Activated CD8-positive, alpha-beta memory T cell treated with anti-CD3 and anti-CD28 coated beads for 36 hours (primary cell): ENCODE results near the gene ZNF107. TPM values are rescaled to one million over a fixed set of nuclear protein-coding genes. Genes with fewer than 3 reads are reported as not detected.
"Not testable (repeated sequence)": the region's sequence is repeated elsewhere in the genome, so short reads cannot be mapped to it uniquely, and the experiment has no call there.

Source experiments
- CTCF ChIA-PET: fragments of 350-600 bp; sonication (Branson Sonifier 250); formaldehyde crosslinking; loops from one replicate; lab custom pipeline; 2021; ENCODE audit warnings: antibody characterized with exemption; lab: Charles Lee
- POLR2A ChIA-PET: fragments of 350-600 bp; sonication (Branson Sonifier 250); formaldehyde crosslinking; loops from one replicate; lab custom pipeline; 2021; ENCODE audit warnings: antibody characterized with exemption; lab: Charles Lee
- total RNA-seq, 2 experiments: library from RNA; stranded (reverse); gene quantifications; one replicate each; pipeline ENCODE4 v1.2.3, GENCODE V29; 2021

ZNF107 gene
- total RNA-seq, 2 experiments from 2014 or later = 12.3 to 12.7 TPM

DNA sequence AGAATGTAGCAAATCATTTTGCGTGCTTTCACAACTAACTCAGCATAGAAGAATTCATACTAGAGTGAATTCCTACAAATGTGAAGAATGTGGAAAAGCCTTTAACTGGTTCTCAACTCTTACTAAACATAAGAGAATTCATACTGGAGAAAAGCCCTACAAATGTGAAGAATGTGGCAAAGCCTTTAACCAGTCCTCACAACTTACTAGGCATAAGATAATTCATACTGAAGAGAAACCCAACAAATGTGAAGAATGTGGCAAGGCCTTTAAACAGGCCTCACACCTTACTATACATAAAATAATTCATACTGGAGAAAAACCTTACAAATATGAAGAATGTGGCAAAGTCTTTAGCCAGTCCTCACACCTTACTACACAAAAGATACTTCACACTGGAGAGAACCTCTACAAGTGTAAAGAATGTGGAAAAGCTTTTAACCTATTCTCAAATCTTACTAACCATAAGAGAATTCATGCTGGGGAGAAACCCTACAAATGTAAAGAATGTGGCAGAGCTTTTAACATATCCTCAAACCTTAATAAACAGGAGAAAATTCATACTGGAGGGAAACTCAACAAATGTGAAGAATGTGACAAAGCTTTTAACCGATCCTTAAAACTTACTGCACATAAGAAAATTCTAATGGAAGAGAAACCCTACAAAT is 40.8 kb downstream of the ZNF107 start:
- POLR2A ChIA-PET = no interaction called here
- CTCF ChIA-PET = no interaction called here

DNA sequence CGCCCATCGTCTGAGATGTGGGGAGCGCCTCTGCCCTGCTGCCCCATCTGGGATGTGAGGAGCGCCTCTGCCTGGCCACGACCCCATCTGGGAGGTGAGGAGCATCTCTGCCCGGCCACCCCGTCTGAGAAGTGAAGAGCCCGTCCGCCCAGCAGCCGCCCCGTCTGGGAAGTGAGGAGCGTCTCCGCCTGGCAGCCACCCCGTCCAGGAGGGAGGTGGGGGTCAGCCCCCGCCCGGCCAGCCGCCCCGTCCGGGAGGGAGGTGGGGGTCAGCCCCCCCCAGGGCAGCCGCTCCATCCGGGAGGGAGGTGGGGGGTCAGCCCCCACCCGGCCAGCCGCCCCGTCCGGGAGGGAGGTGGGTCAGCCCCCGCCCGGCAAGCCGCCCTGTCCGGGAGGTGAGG is 52.0 kb downstream of the ZNF107 start:
- POLR2A ChIA-PET, CTCF ChIA-PET: not testable (repeated sequence)

DNA sequence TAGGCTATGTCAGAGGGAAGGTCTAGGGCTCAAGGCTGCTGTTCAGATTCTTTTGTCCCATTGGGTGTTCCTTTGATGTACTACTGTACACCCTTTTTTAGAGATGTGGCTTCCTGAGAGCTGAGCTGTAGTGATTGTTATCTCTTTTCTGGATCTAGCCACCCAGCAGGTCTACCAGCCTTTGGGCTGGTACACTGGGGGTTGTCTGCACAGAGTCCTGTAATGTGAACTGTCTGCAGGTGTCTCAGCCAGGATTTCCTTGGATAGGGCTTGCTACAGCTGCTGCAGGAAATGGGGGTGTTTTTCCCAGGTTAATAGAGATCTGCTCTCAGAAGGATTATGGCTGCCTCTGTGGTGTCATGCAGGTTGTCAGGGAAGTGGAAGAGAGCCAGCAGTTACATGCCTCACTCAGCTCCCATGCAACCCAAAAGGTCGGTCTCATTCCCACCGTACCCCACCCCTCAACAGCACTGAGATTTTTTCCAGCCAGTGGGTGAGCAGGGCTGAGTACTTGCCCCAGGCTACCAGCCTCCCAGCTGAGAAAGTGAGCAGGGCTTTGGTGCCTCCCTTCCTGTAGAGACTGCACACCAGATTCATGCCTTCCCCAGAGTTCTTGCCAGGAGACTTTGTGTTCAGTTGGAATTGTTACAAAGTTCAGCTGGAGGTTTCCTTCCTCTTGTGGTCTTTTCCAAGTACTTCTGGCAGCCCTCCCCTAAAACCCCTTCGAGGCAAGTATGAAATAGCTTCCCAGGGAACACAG is 63.3 kb downstream of the ZNF107 start:
- ChIA-PET POLR2A (no interaction called here), CTCF (no interaction called here)

- ChIA-PET POLR2A (no interaction called here), CTCF (no interaction called here)
Measured at GRCh38 chr7:64733550-64734240, 67.8 kb downstream of the ZNF107 start.

DNA sequence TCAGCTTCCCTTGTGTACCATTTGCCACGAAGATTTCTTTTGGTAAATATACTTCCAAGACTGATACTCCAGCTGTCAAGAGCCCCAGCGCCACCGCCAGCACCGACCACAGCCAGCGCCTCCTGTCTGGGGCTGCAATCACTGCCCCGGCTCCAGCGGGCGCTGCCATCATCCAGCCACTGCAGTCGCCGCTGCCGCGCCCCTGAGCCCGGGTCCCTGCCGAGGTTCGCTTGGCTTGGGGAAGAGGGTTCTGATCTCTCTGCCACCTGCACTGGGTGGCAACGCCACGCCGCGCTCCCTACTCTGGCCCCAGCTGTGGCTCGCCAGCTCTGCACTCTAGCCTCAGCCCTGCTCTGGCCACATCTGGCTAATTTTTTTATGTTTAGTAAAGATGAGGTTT is 70.6 kb downstream of the ZNF107 start:
- POLR2A ChIA-PET = no interaction called here
- CTCF ChIA-PET = no interaction called here

- POLR2A ChIA-PET, CTCF ChIA-PET: not testable (repeated sequence)
Measured at GRCh38 chr7:64738403-64738802, 72.5 kb downstream of the ZNF107 start.

DNA sequence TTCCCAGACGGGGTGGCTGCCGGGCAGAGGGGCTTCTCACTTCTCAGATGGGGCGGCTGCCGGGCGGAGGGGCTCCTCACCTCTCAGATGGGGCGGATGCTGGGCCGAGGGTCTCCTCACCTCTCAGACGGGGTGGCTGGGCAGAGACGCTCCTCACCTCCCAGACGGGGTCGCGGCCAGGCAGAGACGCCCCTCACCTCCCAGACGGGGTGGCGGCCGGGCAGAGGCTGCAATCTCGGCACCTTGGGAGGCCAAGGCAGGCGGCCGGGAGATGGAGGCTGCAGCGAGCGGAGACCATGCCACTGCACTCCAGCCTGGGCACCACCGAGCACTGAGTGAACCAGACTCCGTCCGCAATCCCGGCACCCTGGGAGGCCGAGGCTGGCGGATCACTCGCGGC is 73.0 kb downstream of the ZNF107 start:
- POLR2A ChIA-PET, CTCF ChIA-PET: not testable (repeated sequence)

- CTCF ChIA-PET = no interaction called here
- POLR2A ChIA-PET = interaction anchor here (0.6 kb wide), 1 partner anchor 68 kb away, joined by 3 read pairs; no protein-coding TSS in a partner anchor
Measured at GRCh38 chr7:64744680-64745079, 78.7 kb downstream of the ZNF107 start.

- ChIA-PET CTCF (no interaction called here), POLR2A (no interaction called here)
Measured at GRCh38 chr7:64747802-64748201, 81.9 kb downstream of the ZNF107 start.

DNA sequence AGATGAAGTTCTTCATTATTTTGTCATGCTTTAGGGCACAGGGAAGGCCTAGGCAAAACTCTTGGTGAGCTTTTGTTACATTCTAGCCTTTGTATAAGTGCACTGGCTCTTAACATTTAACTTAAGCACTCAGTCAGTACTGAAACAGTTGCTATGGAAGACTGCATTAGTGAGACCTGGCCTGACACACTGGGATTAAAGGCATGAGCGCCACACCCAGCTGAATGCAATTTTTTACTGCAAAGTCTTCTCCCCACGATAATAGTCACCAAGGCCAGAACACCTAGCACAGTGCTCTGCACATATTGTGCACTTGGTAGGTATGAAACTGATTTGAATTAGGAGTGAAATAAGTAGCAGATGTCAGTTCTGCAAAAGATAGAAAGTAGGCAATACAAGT is 87.1 kb downstream of the ZNF107 start:
- CTCF ChIA-PET = no interaction called here
- POLR2A ChIA-PET = no interaction called here

DNA sequence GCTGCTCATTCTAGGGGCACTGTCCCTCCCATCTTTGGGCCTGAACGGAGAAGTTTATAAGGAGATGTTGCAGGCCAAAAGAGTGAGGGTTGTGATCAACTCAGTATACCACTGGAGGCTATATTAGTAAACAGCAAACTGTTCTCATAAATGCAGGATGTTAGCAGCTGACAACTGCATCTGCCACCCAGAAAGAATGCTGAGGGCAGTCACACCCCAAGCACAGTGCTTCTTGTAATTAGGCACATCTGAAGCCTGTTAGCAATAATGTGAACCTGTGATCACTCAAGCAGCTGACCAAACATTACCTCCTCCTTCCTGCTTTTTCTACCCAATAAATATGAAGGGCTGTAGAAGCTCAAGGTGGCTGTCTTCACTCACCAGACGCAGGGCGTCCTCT is 89.9 kb downstream of the ZNF107 start:
- CTCF ChIA-PET = no interaction called here
- POLR2A ChIA-PET = no interaction called here

- ChIA-PET CTCF (no interaction called here), POLR2A (no interaction called here)
Measured at GRCh38 chr7:64758151-64758550, 92.2 kb downstream of the ZNF107 start.

Other genes starting within 250 kb of the ZNF107 start
- 10 to 100 TPM in 1 of 2 experiments, 1 to 10 TPM in 1; 8.2 to 10.3 TPM for gene ZNF680, start 103.1 kb upstream of the ZNF107 start, total RNA-seq
- gene ZNF138, start 128.3 kb downstream of the ZNF107 start, total RNA-seq = 1 to 10 TPM; 9.1 to 9.4 TPM
- 1 to 10 TPM; 8.2 to 8.3 TPM for gene ZNF273, start 237.1 kb downstream of the ZNF107 start, total RNA-seq